Karpas-422 (cell line): ENCODE results near the gene SLC25A33. TPM values are rescaled to one million over a fixed set of nuclear protein-coding genes. Genes with fewer than 3 reads are reported as not detected.
A peak's percentile ranks its signal among the peaks of the same experiment; 100 is the strongest.

Experiments used
- DNase-seq: peaks from one replicate; pipeline ENCODE4 v3.0.0-alpha.2; 2015
- H2AFZ ChIP-seq: fragments of 200-600 bp; sonication (generic); 2 replicates; pipeline ENCODE4 v1.6.1; 2014; ENCODE audit warnings: antibody characterized with exemption, low read length, mixed read lengths
- H3K27ac ChIP-seq: fragments of 200-600 bp; sonication (generic); 2 replicates; pipeline ENCODE4 v1.5.1; 2014; ENCODE audit warnings: mild to moderate bottlenecking, low read length, moderate library complexity
- H3K27me3 ChIP-seq: fragments of 200-600 bp; sonication (generic); 2 replicates; pipeline ENCODE4 v1.6.1; 2014; ENCODE audit warnings: low read length, mixed read lengths
- H3K36me3 ChIP-seq: fragments of 200-600 bp; sonication (generic); 2 replicates; pipeline ENCODE4 v1.6.1; 2014; ENCODE audit warnings: low read length, mixed read lengths; ENCODE audit not compliant: insufficient read depth
- H3K4me1 ChIP-seq: fragments of 200-600 bp; sonication (generic); 2 replicates; pipeline ENCODE4 v1.6.1; 2014; ENCODE audit warnings: mild to moderate bottlenecking, low read length, mixed read lengths
- H3K4me2 ChIP-seq: fragments of 200-600 bp; sonication (generic); 2 replicates; pipeline ENCODE4 v1.6.1; 2014; ENCODE audit warnings: low read length, low read depth, mild to moderate bottlenecking; ENCODE audit not compliant: poor library complexity, severe bottlenecking
- H3K4me3 ChIP-seq: fragments of 200-600 bp; sonication (generic); 2 replicates; pipeline ENCODE4 v1.5.1; 2014; ENCODE audit warnings: mild to moderate bottlenecking, antibody characterized with exemption, low read length, mixed read lengths
- H3K79me2 ChIP-seq: fragments of 200-600 bp; sonication (generic); 2 replicates; pipeline ENCODE4 v1.6.1; 2014; ENCODE audit warnings: mild to moderate bottlenecking, low read length, mixed read lengths
- H3K9ac ChIP-seq: fragments of 200-600 bp; sonication (generic); 2 replicates; pipeline ENCODE4 v1.6.0; 2014; ENCODE audit warnings: low read length
- H3K9me2 ChIP-seq: fragments of 200-600 bp; sonication (generic), shearing (Covaris generic); replicated peaks from 2 replicates; pipeline ENCODE4 v1.6.0; 2014; ENCODE audit warnings: mild to moderate bottlenecking, low read length, moderate library complexity; ENCODE audit not compliant: insufficient read depth
- H3K9me3 ChIP-seq: fragments of 300-700, 200-600 bp; sonication (generic); 2 replicates; pipeline ENCODE4 v1.6.1; 2014; ENCODE audit warnings: low read length, mixed read lengths
- H4K20me1 ChIP-seq: fragments of 200-600 bp; sonication (generic); 2 replicates; pipeline ENCODE4 v1.6.1; 2014; ENCODE audit warnings: mild to moderate bottlenecking, antibody characterized with exemption, low read length, low read depth; ENCODE audit not compliant: insufficient read depth
- total RNA-seq: library from RNA; depleted of rRNA; stranded (reverse); fragments of >200 nt; shearing (Covaris generic); gene quantifications from 2 replicates; pipeline ENCODE4 v1.2.3, GENCODE V29; 2014; ENCODE audit warnings: low replicate concordance

The SLC25A33 gene
- total RNA-seq, 1 experiment from 2014 or later, result 25.2 TPM

DNA sequence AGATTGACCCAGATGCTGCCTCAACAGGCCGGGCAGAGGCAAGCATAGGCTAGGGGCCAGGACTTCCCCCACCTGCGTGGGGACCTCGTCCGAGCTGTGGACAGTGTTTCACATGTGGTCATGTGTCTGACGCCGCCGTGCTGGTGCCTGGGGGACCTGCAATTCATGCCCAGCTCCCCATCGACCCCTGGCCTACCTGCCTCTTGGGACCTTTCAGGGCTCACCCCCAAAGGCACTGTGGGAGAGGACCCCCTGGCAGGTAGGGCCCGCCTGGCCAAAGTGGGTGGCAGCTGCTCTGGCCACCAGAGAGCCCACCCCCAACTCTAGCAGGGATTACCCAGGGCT, 53.9 kb downstream of the SLC25A33 start:
- no peak overlapping the region for H2AFZ ChIP-seq
- H3K4me2 ChIP-seq, result peak overlapping the region; percentile 86
- peak overlapping the region; percentile 70 for H3K9ac ChIP-seq

DNA sequence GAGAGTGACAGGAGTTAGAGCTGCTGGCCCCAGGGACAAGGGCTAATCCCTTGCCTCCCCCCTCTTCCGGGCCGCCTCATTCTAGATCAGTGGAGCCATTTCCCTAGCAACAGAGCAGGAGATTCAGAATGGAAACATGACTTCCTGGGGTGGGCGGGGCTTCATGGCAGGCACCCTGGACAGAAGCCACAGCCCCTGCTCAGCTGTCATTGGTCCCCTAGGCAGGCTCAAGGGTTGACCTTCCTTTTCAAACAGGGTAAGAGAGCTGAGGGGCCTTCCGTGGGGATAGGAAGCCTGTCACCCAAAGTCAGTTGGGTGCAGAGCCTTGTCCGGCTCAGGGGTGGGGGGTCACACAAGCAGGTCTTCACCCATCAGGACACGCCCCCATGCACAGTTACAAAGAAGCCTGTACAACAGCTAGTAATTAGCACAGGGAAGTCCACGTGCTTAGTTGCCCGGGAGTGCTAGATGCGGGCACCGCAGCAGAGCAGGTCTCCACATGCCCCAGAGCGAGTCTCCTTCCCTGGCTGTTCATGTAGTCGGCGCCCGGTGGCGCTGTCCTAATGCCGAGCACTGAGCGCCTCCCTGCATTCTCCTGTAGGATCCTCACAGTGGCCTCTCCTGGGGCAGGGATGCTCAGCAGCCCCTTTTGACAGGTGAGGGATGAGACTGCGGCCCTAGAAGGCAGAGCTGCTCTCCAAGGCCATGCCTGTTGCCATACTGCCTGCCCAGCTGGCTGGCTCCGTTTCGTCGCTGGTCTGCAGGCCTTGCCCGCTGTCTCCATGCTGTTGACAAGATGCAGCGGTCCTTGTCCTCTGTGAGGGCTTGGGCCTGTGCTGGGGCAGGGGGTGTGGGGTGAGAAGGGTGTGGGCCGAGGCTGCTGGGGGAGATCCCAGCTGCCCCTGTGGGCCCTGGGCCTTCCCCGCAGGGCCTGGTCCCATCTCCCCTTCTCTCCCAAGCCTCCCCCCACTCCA, 54.5 kb downstream of the SLC25A33 start:
- no peaks in the 10 kb centered on the region for H3K9me3 ChIP-seq
- no peak overlapping the region for H3K9ac ChIP-seq
- peaks cover 66% of the 10 kb centered on the region for H4K20me1 ChIP-seq
- H2AFZ ChIP-seq, result no peak overlapping the region
- H3K4me1 ChIP-seq, result peaks cover 44% of the 10 kb centered on the region
- no peaks in the 10 kb centered on the region for H3K9me2 ChIP-seq
- peaks cover 73% of the 10 kb centered on the region for H3K79me2 ChIP-seq
- H3K36me3 ChIP-seq, result peaks cover 8% of the 10 kb centered on the region; the same call in 1 of the 2 replicates
- H3K27me3 ChIP-seq, result no peaks in the 10 kb centered on the region
- peak overlapping the region; percentile 27; the same call in 1 of the 2 replicates for H3K4me3 ChIP-seq
- peak overlapping the region; percentile 86 for H3K4me2 ChIP-seq
- peak; percentile 91 for DNase-seq
- H3K27ac ChIP-seq, result peak overlapping the region; percentile 39

More for the DNA sequence above, 53.9 kb downstream of the SLC25A33 start:
- H4K20me1 ChIP-seq, result peaks cover 66% of the 10 kb centered on the region
- H3K27ac ChIP-seq, result peak overlapping the region; percentile 39
- DNase-seq, result no peak
- peak overlapping the region; percentile 27; the same call in 1 of the 2 replicates for H3K4me3 ChIP-seq
- peaks cover 73% of the 10 kb centered on the region for H3K79me2 ChIP-seq
- H3K27me3 ChIP-seq, result no peaks in the 10 kb centered on the region
- H3K36me3 ChIP-seq, result peaks cover 4% of the 10 kb centered on the region; the same call in 1 of the 2 replicates
- no peaks in the 10 kb centered on the region for H3K9me2 ChIP-seq
- peaks cover 46% of the 10 kb centered on the region for H3K4me1 ChIP-seq
- no peaks in the 10 kb centered on the region for H3K9me3 ChIP-seq

DNA sequence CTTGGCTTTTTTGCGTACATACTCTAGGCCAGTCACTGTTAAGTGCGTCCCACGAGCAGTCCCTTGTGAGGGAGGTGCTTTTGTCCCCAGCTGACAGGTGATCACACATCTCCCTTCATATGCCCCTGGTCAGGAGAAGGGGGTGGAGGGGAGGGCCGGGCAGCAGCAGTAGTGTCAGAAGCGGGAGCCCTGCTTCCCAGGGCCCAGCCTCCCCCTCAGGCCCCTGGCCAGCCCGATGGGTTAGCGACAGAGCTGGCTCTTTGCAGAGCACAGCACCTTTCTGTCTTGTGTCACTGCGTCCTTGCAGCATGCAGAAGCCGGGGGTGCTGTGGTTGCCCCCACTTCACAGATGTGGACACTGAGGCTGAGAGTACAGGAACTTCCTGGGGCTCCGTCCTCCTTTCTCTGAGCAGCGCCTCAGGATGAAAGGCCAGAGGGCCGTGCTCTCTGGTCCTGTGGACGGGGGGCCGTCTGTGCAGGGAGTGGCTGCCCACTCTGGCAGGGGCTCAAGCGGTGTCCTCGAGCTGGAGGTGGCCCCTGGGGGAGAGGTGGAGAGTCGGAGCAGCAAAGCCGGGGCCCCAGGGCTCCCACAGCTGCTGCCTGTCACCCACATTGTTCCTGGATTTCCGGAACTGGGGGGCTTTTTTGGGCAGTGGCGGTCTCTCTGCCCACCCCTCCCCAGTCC, 55.3 kb downstream of the SLC25A33 start:
- Histone ChIP-seq H3K9me2 (no peaks in the 10 kb centered on the region), H3K79me2 (peaks cover 67% of the 10 kb centered on the region), H3K36me3 (peaks cover 8% of the 10 kb centered on the region; the same call in 1 of the 2 replicates)

DNA sequence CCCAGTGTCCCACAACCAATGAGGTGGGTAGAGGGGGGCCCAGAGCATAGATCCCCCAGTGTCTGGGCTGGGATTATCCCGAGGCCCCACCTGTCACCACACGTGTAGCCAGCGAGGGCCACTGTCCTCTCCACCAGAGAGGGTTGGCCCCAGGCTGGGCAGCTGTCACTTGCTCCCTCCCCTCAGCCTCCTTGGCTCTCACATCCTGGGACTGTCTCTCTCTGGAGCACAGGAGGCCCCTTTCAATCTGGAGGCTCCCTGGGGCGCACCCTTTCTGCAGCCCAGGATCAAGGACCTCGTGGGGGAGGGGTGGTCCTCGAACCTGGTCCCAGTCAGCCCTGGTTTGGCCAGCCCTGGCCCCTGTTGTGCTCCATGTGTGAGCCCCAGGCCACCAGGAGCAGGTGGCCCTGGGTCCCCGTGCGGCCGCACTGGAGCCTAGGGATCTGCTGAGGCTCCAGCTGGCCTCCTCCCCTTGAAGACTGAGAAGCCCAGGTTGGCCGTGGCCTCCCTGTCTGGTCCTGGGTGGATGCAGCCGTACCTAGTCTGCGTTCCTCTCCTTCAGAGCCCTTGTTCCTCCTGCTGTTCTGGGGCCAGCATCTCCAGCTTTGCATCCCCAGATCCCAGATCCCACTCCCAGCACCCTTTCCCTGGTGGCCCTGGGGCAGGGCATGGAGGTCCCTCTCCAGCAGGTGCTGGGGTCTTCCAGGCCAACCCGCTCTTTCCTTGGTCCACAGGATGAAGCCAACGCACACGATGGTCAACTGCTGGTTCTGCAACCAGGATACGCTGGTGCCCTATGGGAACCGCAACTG, 56.1 kb downstream of the SLC25A33 start:
- Histone ChIP-seq H3K4me2 (no peak overlapping the region), H3K9ac (no peak overlapping the region), H2AFZ (no peak overlapping the region), H3K27me3 (no peaks in the 10 kb centered on the region), H3K36me3 (peaks cover 8% of the 10 kb centered on the region; the same call in 1 of the 2 replicates), H3K9me2 (no peaks in the 10 kb centered on the region), H4K20me1 (peaks cover 61% of the 10 kb centered on the region), H3K79me2 (peaks cover 60% of the 10 kb centered on the region), H3K9me3 (no peaks in the 10 kb centered on the region), H3K4me3 (no peak overlapping the region), H3K4me1 (peaks cover 36% of the 10 kb centered on the region), H3K27ac (no peak overlapping the region)
- DNase-seq, result no peak

More for the DNA sequence above, 55.3 kb downstream of the SLC25A33 start:
- Histone ChIP-seq H3K27me3 (no peaks in the 10 kb centered on the region), H3K4me1 (peaks cover 44% of the 10 kb centered on the region), H3K9me3 (no peaks in the 10 kb centered on the region), H3K27ac (no peak overlapping the region), H4K20me1 (peaks cover 65% of the 10 kb centered on the region), H3K9ac (no peak overlapping the region), H2AFZ (no peak overlapping the region), H3K4me3 (no peak overlapping the region), H3K4me2 (no peak overlapping the region)
- no peak for DNase-seq

DNA sequence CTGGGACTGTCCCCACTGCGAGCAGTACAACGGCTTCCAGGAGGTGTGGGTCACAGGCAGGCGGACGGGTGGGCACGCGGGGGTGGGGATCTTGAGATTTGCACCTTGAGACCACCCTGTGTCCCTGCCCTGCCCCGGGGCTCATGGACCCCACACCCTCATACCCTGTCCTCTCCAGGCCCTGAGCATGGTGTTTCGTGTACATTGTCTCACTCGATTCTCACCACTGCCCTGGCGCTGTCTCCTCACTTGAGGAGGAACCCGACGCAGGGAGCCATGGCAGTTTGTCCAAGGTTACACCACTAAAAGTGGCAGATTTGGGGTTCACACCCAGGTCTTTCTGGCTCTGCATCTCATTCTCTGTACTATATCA, 56.7 kb downstream of the SLC25A33 start:
- H3K27me3 ChIP-seq, result no peaks in the 10 kb centered on the region
- H4K20me1 ChIP-seq, result peaks cover 55% of the 10 kb centered on the region
- peaks cover 54% of the 10 kb centered on the region for H3K79me2 ChIP-seq
- DNase-seq, result no peak
- H3K9ac ChIP-seq, result no peak overlapping the region
- no peaks in the 10 kb centered on the region for H3K9me3 ChIP-seq
- H2AFZ ChIP-seq, result no peak overlapping the region
- H3K4me1 ChIP-seq, result peaks cover 31% of the 10 kb centered on the region
- no peaks in the 10 kb centered on the region for H3K9me2 ChIP-seq
- H3K4me3 ChIP-seq, result no peak overlapping the region
- H3K36me3 ChIP-seq, result peaks cover 8% of the 10 kb centered on the region; the same call in 1 of the 2 replicates
- no peak overlapping the region for H3K27ac ChIP-seq
- H3K4me2 ChIP-seq, result no peak overlapping the region

DNA sequence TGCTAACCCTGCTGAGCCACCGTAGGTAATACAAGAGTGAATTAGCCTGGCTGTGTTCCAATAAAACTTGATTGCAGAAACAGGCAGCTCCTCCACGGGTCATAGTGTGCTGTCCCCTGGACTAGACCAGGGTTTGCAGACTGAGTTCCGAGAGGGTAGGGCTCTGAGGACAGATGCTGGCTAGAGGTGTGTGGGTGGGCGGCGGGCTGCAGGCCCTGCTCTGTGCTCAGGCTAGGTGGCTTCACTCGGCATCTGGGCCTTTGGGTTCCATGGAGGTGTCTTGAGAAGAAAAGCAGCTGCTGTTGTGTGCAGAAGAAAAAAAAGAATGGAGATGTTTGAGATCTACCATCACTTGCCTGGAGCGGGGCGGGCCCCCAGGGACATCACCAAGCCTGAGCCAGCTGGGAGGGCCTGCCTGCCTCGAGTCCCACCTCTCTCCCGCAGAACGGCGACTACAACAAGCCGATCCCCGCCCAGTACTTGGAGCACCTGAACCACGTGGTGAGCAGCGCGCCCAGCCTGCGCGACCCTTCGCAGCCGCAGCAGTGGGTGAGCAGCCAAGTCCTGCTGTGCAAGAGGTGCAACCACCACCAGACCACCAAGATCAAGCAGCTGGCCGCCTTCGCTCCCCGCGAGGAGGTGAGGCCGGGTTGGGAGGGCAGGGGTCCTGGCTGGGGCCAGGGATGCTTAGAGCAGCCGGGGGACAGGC, 57.3 kb downstream of the SLC25A33 start:
- Histone ChIP-seq H2AFZ (no peak overlapping the region), H3K9ac (no peak overlapping the region), H3K27me3 (no peaks in the 10 kb centered on the region), H3K4me2 (no peak overlapping the region), H3K36me3 (peaks cover 8% of the 10 kb centered on the region; the same call in 1 of the 2 replicates), H4K20me1 (peaks cover 50% of the 10 kb centered on the region), H3K9me2 (no peaks in the 10 kb centered on the region), H3K27ac (no peak overlapping the region), H3K79me2 (peaks cover 47% of the 10 kb centered on the region), H3K9me3 (no peaks in the 10 kb centered on the region), H3K4me1 (peaks cover 24% of the 10 kb centered on the region), H3K4me3 (no peak overlapping the region)
- DNase-seq, result no peak

DNA sequence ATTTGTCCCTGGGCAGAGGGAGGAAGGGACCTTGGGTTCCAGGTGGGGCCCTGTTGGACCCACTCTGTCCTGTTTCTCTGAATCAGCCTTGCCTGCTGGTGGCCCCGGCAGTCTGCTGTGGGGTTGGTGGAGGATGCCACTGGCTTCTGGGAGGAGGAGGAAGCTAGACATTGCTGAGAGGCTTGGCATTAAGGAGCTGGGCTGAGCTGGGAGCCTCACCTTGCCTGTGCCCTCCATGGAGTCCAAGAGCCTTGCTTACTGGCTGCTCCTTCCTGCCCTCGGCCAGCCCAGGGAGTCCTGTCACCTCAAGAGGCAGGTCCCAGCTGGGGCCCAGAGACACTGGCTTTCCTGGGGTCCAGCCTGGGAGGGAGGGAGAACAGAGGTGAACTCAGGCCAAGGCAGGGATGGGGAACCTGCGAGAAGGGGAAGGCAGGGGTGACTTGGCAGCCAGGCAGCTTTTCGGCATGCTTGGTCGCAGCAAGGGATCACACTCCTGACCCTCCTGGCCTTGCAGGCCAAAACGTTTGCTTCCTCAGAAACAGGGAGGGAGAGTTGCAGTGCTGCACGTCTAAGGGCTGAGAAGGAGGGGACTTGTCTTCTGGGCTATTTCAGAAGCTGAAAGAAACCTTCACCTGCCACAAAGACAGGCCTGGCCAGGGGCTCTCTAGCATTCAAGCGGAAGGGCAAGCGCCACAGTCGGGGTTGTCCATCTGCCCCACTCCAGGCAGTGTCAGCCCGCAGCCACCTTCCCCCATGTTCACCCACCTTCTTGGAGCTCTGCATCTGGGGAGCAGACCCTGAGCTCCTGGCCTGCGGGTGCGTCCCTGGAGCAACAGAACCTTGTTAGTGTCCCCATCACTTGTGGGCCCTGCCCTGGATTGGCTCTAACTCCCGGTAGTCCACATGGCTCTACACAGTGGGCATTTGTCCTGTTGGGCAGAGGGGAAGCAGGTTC, 58.4 kb downstream of the SLC25A33 start:
- Histone ChIP-seq H2AFZ (no peak overlapping the region), H3K9ac (no peak overlapping the region), H3K4me1 (peaks cover 14% of the 10 kb centered on the region), H3K9me3 (no peaks in the 10 kb centered on the region), H3K79me2 (peaks cover 37% of the 10 kb centered on the region), H4K20me1 (peaks cover 39% of the 10 kb centered on the region), H3K4me3 (no peak overlapping the region), H3K27me3 (no peaks in the 10 kb centered on the region), H3K9me2 (no peaks in the 10 kb centered on the region), H3K36me3 (peaks cover 4% of the 10 kb centered on the region; the same call in 1 of the 2 replicates), H3K4me2 (no peak overlapping the region), H3K27ac (no peak overlapping the region)
- DNase-seq, result no peak
